Measurements from ENCODE around the gene MBLAC1.

- TF ChIP-seq POLR2AphosphoS5 (IDR thresholded peaks at IDR 0.05) = no peak
- TF ChIP-seq POLR2A (IDR thresholded peaks at IDR 0.05) = no peak
Measured at GRCh38 chr7:100170101-100170897, 43.5 kb downstream of the MBLAC1 start.
